HL-60 (cell line): ENCODE results near the gene ABHD15.

Experiments
- DNase-seq, 2 experiments: peaks; one replicate each; pipeline ENCODE4 v3.0.0-alpha.2; 2010 to 2020; ENCODE audit warnings: low read depth in 1 of 2, low spot score in 1 of 2
- H3K27ac ChIP-seq: fragments of 250-450 bp; sonication (Bioruptor Pico); replicated peaks from 2 replicates; pipeline ENCODE4 v1.5.1; 2020; ENCODE audit warnings: mild to moderate bottlenecking, moderate library complexity
- H3K27me3 ChIP-seq: fragments of 250-450 bp; sonication (Bioruptor Pico); 2 replicates; pipeline ENCODE4 v1.5.1; 2021; ENCODE audit warnings: mild to moderate bottlenecking, moderate library complexity; ENCODE audit not compliant: insufficient read depth, poor library complexity, severe bottlenecking
- H3K4me3 ChIP-seq: replicated peaks from 2 replicates; pipeline ENCODE4 v1.5.1; 2011; ENCODE audit warnings: mild to moderate bottlenecking, control low read depth, low read length; ENCODE audit not compliant: insufficient read depth
- CTCF ChIP-seq: IDR thresholded peaks from one replicate; pipeline ENCODE4 v1.5.1; 2011; ENCODE audit warnings: low read length, control low read depth, inconsistent platforms; ENCODE audit not compliant: insufficient read depth
- GABPA ChIP-seq: IDR thresholded peaks from 2 replicates; pipeline ENCODE4 v1.6.1; 2012; ENCODE audit warnings: low read depth
- POLR2AphosphoS5 ChIP-seq: IDR thresholded peaks from 2 replicates; pipeline ENCODE4 v1.6.1; 2012; ENCODE audit warnings: low read depth
- REST ChIP-seq: IDR thresholded peaks from 2 replicates; pipeline ENCODE4 v1.6.1; 2012; ENCODE audit warnings: low read depth; ENCODE audit not compliant: insufficient replicate concordance
- SPI1 ChIP-seq: IDR thresholded peaks from 2 replicates; pipeline ENCODE4 v1.6.1; 2012; ENCODE audit warnings: low read depth, mild to moderate bottlenecking, borderline replicate concordance

Gene ABHD15

GRCh38 chr17:29590411-29591145, 23.7 kb upstream of the ABHD15 start:
- H3K27ac ChIP-seq: no peak overlapping the region
- peak overlapping the region; percentile 48 for H3K4me3 ChIP-seq
- H3K27me3 ChIP-seq: no peaks in the 10 kb centered on the region
- TF ChIP-seq GABPA: no peak
- no peak for TF ChIP-seq SPI1
- TF ChIP-seq REST: no peak
- TF ChIP-seq POLR2AphosphoS5: no peak
- no peak for TF ChIP-seq CTCF
- no peak for DNase-seq

DNA sequence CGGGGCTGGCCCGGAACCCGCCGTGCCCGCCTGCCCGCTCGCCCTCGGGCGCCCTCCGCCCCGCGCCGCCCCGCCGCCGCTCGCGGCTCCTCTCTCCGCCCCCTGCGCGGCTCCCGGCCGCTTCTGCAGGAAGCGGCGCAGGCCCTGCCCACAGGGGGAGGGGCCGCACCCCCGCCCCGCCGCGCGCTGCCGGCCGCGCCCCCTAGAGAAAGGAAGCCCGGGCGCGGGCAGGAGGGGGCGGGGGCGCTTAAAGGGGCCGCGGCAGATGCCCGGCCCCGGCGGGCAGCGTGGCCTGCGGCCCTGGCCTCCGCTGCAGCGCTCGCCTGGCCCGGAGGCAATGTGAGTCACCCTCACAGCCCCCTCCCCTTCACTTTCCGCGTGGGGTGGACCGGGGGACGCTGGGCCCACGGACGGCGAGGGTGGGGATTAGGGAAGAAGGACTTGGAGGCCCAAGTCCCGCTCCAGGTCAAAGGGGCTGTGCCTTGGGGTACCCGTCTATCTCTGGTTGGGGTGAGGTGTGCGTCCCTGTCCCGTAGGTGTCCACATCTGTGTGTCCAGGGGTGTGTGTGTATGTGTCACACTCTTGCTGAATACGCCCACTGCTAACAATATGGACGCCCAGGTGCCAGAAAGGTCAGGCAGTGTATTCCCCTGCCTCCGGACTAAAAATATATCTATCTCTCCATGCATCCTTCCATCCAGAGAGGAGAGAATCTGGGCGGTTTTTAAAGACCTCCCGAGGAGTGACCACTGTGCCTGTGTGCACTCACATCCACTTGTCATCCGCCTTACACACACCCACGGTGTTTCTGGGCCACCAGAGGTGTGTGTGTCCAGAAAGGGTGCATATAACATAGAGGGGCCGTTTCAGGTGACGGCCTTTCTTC, 22.9 kb upstream of the ABHD15 start, which contains the start of gene GIT1:
TSS of gene GIT1 (minus strand) at position 125 of the 887 bp plus-strand sequence. CDS start 270 bp downstream, outside the sequence.
- no peak for TF ChIP-seq CTCF
- no peak for TF ChIP-seq REST
- TF ChIP-seq POLR2AphosphoS5: no peak
- no peak for TF ChIP-seq SPI1
- no peak for TF ChIP-seq GABPA
- H3K27ac ChIP-seq: peak within 1 kb of the TSS; percentile 70
- H3K27me3 ChIP-seq: no peaks in the 10 kb centered on the region
- peak within 1 kb of the TSS; percentile 82 for H3K4me3 ChIP-seq
- peak; percentile 60 to 79 for DNase-seq

DNA sequence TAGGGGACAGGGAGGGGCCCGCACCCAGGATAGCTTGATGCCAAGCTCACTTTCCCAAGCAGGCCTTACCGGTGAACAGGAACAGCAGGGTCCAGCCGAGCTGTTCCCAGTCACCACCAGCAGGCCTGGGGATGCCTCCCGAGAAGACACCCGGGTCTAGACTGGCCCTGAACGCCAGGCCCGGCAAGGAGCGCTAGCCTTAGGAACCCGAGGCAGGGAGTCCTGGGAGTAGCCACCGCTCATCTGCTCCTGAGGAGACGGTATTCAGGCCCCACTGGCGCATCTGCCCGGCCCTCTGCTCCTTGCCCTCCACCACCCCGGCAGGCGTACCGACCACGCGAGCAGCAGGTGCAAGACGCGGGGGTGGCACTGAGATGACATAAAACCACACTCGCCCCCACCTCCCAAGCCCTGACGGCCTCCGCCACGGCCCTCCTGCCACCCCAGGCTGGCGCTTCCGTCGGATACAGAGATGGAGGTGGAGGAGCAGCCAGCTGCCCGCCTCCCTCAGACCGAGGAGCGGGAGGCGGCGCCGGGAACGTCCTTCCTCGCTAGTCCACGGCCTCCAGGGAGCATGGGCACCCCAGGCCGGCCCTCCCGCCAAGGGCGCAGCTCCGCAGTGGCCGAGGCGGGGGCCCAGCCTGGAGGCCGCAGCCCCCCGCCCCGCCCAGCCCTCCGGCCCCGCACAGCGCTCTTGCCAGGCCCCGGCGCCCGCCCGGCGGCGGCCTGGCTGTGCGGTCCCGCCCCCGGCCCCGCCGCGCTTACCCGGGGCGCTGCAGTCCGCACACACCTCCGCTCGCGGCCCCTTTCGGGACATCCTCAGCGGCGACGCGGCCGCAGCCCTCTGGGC, 21.9 kb upstream of the ABHD15 start:
- Histone ChIP-seq H3K27ac (peak overlapping the region; percentile 47), H3K4me3 (peak overlapping the region; percentile 82), H3K27me3 (no peaks in the 10 kb centered on the region)
- peak in 1 of 2 experiments; percentile 21 for DNase-seq
- TF ChIP-seq GABPA (no peak), SPI1 (no peak), CTCF (no peak), REST (no peak), POLR2AphosphoS5 (no peak)
